ENCODE data around the gene FCN1.
"Not testable (repeated sequence)": the region's sequence is repeated elsewhere in the genome, so short reads cannot be mapped to it uniquely, and the experiment has no call there.

FCN1 gene

GRCh38 chr9:134871697-134872340, 45.9 kb downstream of the FCN1 start:
- no peak for DNase-seq (ENCODE audit: low read depth)

DNA sequence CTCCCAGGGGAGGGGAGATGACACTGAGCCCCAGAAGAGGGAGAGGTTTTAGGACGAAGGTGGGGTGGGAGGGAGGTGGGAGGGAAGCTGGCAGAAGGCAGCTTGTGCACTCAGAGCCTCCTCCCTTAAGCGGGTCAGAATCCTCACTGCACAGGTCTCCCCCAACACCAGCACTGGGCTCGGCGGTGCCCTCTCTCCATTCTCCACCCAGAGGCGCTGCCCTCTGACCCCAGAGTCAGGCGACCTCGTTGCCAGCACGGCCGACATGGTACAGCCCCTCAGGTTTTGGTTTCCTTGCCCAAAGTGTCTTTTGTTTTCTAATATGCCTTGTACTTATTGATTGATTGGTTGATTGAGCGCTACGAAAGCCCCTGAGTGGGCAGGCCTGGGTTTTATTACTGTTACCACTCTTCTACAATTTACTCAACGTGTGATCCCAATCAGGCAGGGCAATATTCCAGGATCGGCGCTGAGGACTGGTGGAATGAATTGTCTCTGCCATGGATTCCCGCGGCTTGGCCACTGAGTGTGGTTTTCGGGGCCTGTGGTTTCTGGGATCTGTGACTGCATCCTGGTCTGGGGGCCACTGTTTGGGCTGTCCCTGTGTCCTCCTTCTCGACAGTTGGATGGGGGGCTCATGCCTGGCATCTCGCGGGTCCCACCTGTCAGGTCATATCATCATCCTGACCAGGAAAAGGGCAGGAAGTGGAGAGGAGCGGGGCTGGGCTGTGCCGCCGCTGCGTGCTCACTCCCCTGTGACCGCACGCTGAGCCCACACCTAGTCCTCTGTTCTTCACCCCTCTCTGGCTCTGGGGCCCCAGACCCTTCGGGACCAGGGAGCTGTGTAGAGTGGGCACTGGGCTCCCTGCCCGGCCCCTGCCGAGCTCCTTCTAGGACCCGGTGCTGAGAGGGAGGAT, 46.7 kb downstream of the FCN1 start:
- no peak for DNase-seq (ENCODE audit: low read depth)

GRCh38 chr9:134870301-134870694, 47.4 kb downstream of the FCN1 start:
- no peak for DNase-seq (ENCODE audit: low read depth)

- DNase-seq (ENCODE audit: low read depth) = no peak
Observed at GRCh38 chr9:134869554-134870300, 48.0 kb downstream of the FCN1 start.

DNA sequence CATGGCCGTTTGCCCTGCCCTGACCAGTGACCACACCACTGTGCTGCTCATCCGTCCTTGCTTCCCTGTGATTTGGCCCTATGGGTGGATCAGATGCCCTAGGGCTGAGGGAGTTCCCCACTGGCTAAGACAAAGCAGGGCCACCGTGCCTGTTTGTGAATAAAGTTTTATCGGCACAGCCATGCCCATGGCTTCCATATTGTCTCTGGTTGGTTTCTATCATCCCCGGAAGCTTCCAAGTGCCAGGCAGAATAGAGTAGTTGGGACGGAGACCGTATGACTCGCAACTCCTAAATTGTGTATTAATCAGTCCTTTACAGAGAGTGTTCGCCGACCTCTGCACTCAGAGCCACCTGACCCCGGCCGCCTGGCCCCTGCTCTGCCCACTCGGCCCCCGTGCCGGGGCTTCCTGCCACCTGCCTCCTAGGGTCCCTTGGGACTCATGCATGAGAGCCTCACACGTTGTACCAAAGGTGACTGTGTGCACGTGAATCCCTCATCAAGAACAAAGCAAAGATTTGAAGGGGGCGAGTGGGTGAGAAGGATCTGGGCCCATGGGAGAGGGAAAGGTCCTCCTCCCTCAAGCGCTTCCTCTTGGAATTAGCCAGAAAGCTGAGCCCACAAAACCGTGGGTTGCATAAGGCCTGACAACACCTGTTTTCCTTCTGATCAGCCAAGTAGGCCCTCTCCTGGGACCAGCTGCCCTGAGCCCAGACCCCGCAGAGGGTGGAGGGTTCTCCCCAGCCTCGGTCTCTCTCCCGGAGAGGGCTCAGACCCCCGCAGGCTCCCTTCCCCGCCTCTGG, 48.8 kb downstream of the FCN1 start:
- DNase-seq (ENCODE audit: low read depth) = no peak

- no peak for DNase-seq (ENCODE audit: low read depth)
Observed at GRCh38 chr9:134867917-134868750, 49.6 kb downstream of the FCN1 start.

DNA sequence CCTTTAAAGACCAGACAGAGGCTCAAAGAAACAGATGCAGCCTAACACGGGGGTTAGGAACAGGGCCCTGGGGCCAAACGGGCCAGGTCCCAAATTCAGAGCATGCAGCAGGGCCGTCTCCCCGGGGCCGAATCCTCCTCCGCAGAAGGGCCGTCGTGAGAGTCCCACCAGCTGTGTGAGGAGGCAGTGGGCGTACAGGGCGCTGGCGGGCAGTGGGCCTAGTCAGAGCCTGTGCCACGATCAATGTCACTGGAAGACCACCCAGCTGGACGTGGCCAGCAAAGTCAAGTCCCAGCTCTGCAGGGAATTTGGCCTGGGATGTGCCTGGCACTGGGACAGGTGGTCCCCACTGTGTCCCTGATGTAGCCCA, 52.9 kb downstream of the FCN1 start:
- DNase-seq (ENCODE audit: low read depth) = no peak

GRCh38 chr9:134863941-134864820, 53.5 kb downstream of the FCN1 start:
- DNase-seq (ENCODE audit: low read depth) = no peak

GRCh38 chr9:134863306-134863902, 54.3 kb downstream of the FCN1 start:
- DNase-seq (ENCODE audit: low read depth) = no peak

GRCh38 chr9:134861595-134862334, 55.9 kb downstream of the FCN1 start:
- DNase-seq (ENCODE audit: low read depth) = no peak

DNA sequence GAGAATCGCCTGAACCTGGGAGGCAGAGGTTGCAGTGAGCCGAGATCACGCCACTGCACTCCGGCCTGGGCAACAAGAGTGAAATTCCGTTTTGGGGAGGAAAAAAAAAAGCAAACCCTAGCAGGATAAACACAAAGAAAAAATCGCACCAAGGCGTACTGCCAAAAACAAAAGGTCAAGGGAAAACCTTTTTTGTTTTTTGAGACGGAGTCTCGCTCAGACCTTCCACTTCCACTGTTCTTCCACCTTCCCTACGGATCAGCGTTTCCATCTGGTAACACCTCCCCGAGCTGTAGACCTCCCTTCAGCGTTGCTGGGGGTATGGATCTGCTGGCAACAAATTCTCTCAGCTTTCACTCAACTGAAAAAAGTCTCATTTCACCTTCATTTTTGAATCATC, 57.2 kb downstream of the FCN1 start:
- DNase-seq (ENCODE audit: low read depth) = no peak

DNA sequence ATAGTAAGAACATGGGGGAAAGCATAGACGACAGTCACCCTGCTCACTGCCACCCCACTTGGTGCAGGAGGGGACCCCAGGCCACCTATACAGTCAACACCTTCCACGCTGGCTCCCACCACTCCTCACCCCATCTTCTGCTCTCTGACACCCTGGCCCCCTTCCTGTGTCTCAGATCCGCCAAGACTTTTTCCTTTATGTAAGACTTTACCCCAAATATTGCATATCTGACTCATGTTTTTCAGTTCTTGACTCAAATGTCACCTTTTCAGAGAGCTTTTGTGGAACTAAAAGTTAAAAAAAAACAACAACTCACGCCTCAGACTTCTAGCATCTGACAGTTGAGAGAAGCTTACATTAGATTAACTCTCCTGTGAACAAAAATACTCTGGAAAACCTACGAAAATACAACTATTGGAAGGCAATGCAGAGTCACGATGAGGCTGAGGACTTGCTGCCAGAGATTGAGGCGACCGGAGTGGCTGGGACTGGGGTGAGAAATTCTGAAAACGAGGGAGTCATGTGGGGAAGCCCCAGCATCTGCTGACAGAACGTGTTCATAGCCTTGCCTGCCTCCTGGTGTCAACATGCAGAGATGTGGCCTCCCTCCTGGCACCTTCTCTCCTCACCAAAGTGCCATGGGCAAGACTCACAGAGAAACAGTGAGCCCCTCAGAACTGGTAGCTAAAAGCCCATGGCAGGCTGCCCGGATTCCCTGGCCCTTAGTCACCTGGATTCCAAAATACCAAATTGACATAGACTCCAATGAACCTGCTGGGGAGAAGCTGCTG, 59.5 kb downstream of the FCN1 start:
- DNase-seq (ENCODE audit: low read depth) = no peak

- not testable (repeated sequence) for DNase-seq (ENCODE audit: low read depth)
Observed at GRCh38 chr9:134857451-134857850, 60.3 kb downstream of the FCN1 start.

GRCh38 chr9:134855900-134856377, 61.8 kb downstream of the FCN1 start:
- DNase-seq (ENCODE audit: low read depth) = no peak

Measured in amniotic epithelial cell (primary cell).